Measurements from ENCODE around the gene SPOCK3. TPM values are rescaled to one million over a fixed set of nuclear protein-coding genes. Genes with fewer than 3 reads are reported as not detected.
"Not testable (repeated sequence)": the region's sequence is repeated elsewhere in the genome, so short reads cannot be mapped to it uniquely, and the experiment has no call there.

Gene SPOCK3
- total RNA-seq, 2 donors from 2014 or later: not detected

GRCh38 chr4:166875821-166876220 is 358.5 kb downstream of the SPOCK3 start:
- Histone ChIP-seq H3K27me3 (no peaks in the 10 kb centered on the region), H3K4me1 (no peaks in the 10 kb centered on the region), H3K9me3 (peaks cover 0 to 2% of the 10 kb centered on the region in 2 donors), H3K4me3 (no peak overlapping the region), H3K27ac (no peak overlapping the region), H3K36me3 (no peaks in the 10 kb centered on the region)
- no peak for DNase-seq (ENCODE audit: low spot score)
- TF ChIP-seq, protein P1, sequence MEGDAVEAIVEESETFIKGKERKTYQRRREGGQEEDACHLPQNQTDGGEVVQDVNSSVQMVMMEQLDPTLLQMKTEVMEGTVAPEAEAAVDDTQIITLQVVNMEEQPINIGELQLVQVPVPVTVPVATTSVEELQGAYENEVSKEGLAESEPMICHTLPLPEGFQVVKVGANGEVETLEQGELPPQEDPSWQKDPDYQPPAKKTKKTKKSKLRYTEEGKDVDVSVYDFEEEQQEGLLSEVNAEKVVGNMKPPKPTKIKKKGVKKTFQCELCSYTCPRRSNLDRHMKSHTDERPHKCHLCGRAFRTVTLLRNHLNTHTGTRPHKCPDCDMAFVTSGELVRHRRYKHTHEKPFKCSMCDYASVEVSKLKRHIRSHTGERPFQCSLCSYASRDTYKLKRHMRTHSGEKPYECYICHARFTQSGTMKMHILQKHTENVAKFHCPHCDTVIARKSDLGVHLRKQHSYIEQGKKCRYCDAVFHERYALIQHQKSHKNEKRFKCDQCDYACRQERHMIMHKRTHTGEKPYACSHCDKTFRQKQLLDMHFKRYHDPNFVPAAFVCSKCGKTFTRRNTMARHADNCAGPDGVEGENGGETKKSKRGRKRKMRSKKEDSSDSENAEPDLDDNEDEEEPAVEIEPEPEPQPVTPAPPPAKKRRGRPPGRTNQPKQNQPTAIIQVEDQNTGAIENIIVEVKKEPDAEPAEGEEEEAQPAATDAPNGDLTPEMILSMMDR (IDR thresholded peaks at IDR 0.05): no peak

GRCh38 chr4:166862032-166862431 is 372.3 kb downstream of the SPOCK3 start:
- no peak for DNase-seq (ENCODE audit: low spot score)
- Histone ChIP-seq H3K36me3 (no peaks in the 10 kb centered on the region), H3K4me1 (no peaks in the 10 kb centered on the region), H3K9me3 (no peaks in the 10 kb centered on the region), H3K27ac (no peak overlapping the region), H3K27me3 (no peaks in the 10 kb centered on the region), H3K4me3 (no peak overlapping the region)
- TF ChIP-seq, protein P1 (IDR thresholded peaks at IDR 0.05): no peak

DNA sequence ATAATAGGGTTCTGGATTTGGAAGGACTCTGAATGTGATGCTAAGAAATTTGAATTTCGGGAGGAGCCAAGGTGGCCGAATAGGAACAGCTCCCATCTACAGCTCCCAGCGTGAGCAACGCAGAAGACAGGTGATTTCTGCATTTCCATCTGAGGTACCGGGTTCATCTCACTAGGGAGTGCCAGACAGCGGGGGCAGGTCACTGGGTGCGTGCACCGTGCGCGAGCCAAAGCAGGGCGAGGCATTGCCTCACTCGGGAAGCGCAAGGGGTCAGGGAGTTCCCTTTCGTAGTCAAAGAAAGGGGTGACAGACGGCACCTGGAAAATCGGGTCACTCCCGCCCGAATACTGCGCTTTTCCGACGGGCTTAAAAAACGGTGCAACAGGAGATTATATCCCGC is 383.9 kb downstream of the SPOCK3 start:
- not testable (repeated sequence) for DNase-seq (ENCODE audit: low spot score); H3K27ac ChIP-seq; H3K4me1 ChIP-seq; H3K9me3 ChIP-seq; H3K4me3 ChIP-seq; H3K36me3 ChIP-seq; H3K27me3 ChIP-seq

DNA sequence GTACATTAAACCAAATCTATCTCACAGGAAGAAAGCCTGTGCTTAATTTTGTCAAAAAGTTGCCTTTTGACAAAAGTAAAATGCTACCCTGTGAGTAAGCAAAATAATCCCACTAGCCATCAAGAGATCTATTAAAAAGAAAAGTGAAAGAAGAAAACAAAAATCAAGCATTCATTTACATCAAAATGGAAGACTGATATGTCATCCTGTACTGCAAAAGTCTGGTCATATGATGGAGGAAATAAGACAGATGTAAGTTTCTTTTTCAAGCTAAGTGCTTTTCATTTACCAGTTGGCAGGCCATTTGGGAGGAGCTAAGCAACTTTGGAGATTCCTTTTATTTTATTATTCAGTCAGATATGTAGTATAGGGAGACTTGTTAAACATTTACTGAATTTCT is 387.4 kb downstream of the SPOCK3 start:
- no peak for DNase-seq (ENCODE audit: low spot score)
- Histone ChIP-seq H3K9me3 (no peaks in the 10 kb centered on the region), H3K36me3 (no peaks in the 10 kb centered on the region), H3K27ac (no peak overlapping the region), H3K4me3 (no peak overlapping the region), H3K27me3 (no peaks in the 10 kb centered on the region), H3K4me1 (no peaks in the 10 kb centered on the region)
- TF ChIP-seq, protein P1 (IDR thresholded peaks at IDR 0.05): no peak

DNA sequence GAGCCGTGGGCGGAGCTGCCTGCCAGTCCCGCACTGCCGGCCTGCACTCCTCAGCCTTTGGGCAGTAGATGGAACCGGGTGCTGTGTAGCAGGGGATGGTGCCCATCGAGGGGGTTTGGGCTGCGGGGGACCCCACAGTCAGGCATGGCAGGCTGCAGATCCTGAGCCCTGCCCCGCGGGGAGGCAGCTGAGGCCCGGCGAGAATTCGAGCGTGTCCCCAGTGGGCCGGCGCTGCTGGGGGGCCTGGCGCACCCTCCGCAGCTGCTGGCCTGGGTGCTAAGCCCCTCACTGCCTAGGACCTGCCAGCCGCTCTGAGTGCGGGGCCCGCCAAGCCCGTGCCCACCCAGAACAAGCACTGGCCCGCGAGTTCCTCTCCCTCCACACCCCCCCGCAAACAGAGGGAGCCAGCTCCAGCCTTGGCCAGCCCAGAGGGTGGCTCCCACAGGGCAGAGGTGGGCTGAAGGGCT is 391.5 kb downstream of the SPOCK3 start:
- Histone ChIP-seq H3K9me3 (no peaks in the 10 kb centered on the region), H3K36me3 (no peaks in the 10 kb centered on the region), H3K4me3 (no peak overlapping the region), H3K4me1 (no peaks in the 10 kb centered on the region), H3K27ac (no peak overlapping the region), H3K27me3 (no peaks in the 10 kb centered on the region)
- TF ChIP-seq, protein P1 (IDR thresholded peaks at IDR 0.05): no peak
- no peak for DNase-seq (ENCODE audit: low spot score)

- no peak for DNase-seq (ENCODE audit: low spot score)
- H3K27ac ChIP-seq: no peak overlapping the region
- H3K4me1 ChIP-seq: no peaks in the 10 kb centered on the region
- H3K36me3 ChIP-seq: no peaks in the 10 kb centered on the region
- TF ChIP-seq, protein P1 (IDR thresholded peaks at IDR 0.05): no peak
- no peak overlapping the region for H3K4me3 ChIP-seq
- no peaks in the 10 kb centered on the region for H3K27me3 ChIP-seq
- no peaks in the 10 kb centered on the region for H3K9me3 ChIP-seq
Observed at GRCh38 chr4:166839615-166840251, 394.6 kb downstream of the SPOCK3 start.
